Stimulated activated CD8-positive, alpha-beta memory T cell treated with anti-CD3 and anti-CD28 coated beads, Interleukin-7, amount 100 ng/mL, for 48 hours (primary cell): ENCODE data around the gene PLA2G6.
A peak's percentile ranks its signal among the peaks of the same experiment; 100 is the strongest.

Experiments used
- DNase-seq, 2 donors: peaks; one replicate each; pipeline ENCODE4 v3.0.0-alpha.2; 2020; ENCODE audit warnings: low read depth in 1 of 2; ENCODE audit errors: extremely low read depth in 1 of 2

Gene PLA2G6

DNA sequence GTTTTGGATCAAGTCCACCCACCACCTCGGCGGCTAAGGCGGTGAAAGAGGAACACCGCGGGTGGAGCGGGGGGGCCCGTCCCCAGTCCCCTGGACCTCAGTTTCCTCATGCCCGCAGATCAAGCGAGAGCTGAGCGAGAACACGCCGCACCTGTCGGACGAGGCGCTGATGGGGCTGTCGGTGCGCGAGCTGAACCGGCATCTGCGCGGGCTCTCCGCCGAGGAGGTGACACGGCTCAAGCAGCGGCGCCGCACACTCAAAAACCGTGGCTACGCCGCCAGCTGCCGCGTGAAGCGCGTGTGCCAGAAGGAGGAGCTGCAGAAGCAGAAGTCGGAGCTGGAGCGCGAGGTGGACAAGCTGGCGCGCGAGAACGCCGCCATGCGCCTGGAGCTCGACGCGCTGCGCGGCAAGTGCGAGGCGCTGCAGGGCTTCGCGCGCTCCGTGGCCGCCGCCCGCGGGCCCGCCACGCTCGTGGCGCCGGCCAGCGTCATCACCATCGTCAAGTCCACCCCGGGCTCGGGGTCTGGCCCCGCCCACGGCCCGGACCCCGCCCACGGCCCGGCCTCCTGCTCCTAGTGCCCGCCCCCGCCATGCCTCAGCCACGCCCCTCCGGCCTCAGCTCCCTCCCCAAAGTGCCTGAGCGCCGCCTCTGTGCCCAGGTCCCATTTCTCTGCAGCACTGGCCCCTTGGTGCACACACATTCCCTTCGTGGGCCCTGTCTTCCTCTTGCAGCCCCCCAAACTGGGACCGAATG is 32.8 kb upstream of the PLA2G6 start:
- peak in 1 of 2 donors; percentile 49 for DNase-seq

DNA sequence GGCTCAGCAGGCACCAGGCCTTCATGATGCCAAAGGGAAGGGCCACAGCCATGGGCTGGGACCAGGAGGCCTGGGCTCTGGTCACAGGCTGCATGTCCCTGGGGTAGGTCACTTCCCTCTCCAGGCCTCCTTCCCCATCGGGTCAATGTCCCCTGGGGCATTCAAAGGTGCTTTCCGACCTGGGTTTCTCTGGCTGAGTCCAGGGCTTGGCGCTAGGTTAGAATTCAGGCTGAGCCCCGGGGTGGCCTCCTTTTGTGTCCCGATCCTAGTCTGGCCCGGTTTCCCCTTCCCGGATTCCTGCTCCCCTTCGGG is 32.3 kb upstream of the PLA2G6 start:
- DNase-seq, result no peak

DNA sequence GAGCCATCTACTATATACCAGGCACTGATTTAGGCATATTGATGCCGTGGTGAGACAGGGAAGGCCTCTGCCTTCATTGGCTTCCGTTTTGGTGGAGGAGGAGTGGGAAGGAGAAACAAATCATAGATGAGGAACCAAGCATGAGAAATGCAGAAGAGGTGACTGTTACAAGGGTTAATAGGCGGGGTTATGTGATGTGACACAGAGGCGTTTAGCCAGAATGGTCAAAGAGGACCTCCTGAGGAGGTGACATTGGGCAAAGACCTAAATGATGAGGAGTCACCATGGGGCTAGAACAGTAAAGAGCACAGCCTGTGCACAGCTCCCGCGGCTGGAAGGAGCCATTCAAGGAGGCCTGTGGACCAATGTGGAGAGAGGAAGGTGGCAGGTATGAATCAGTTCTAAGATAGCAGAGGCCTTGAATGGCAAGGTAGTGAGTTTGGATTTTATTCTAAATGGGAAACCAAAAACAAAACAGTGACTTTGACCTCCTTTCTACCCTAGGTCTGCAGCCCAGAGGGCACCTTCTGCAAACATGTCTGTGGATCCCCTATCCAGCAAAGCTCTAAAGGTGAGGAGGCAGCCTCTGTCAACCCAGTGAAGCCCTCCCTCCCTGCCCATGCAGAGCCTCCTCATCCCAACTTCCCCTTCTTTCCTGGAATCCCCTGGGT is 31.8 kb upstream of the PLA2G6 start:
- no peak for DNase-seq

DNA sequence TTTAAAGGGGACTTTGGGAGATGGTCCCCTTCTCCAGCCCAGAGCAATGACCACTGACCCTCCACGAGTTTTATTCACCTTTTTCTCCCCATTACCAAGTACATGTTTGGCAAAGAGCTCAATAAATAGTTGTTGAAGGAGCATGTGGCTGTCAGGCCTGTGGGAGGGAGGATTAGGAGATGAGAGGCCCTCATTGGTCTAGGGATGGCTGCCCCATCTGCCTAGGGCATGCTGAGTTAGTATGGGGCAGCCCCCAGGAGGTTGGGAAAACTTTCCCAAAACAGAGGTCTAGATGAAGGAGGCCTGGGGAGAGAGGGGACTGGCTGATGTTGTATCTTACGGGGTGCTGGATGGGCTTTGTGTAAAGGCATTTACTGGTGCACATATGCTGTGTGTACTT is 30.8 kb upstream of the PLA2G6 start:
- no peak for DNase-seq

DNA sequence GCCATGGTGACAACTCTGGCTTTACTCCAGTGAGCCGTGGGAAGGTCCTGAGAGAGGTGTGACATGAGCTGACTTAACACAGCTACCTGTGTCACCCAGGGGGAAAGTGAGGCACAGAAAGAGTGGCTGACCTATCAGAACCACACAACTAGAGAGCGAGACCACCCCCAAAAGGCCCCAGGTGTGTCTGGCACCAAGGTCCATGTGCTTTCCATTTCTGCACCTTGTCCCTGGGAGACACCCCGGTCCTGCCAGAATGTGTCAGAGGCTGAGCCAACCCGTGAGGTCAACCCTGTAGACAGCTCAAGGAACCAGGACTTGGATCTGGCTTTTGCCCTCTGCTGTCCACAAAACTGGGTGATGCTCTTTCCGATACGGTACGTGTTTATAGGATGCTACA is 29.9 kb upstream of the PLA2G6 start:
- no peak for DNase-seq

DNA sequence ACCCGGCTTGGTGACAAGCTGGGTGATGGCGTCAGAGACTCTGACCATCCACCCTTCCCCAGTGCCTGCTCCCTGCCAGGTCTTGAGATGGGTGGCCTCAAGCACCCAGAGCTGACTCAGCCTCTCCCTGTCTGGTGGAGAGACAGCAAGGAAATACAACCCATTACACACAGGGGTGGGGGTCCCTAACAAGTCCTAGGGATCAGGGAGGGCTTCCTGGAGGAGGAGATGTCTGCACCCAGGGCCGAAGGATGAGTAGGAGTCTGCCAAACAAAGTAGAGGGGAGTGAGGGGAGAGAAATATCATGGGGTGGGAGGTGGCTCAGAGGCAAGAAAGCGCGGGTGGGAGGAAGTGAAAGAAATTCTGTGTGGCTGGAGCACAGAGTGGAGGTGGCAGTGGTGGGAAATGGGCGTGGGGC is 26.9 kb upstream of the PLA2G6 start:
- no peak for DNase-seq

DNA sequence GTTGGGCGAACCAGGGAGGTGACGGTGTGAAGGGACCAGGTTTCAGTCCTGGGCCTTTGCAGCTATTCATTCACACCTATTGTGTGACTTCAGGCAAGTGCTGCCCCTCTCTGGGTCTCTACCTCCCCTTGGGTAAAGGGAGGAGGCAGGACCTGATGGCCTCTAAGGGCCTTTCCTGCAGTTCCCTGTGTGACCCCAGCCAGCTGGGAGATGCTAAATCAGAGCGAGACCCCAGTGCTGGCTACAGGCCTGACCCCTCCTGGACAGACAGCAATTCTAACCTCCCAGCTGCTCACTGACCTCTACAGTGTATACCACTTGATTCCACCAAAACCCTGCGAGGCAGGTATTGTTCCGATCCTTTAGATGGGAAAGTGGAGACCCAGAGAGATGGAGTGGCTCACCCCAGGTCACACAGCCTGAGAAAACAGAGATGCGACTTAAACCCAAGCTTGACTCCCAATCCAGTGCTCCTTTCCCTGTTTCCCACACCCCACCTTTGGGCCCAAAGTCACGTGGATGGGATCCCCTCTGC is 26.3 kb upstream of the PLA2G6 start:
- no peak for DNase-seq

DNA sequence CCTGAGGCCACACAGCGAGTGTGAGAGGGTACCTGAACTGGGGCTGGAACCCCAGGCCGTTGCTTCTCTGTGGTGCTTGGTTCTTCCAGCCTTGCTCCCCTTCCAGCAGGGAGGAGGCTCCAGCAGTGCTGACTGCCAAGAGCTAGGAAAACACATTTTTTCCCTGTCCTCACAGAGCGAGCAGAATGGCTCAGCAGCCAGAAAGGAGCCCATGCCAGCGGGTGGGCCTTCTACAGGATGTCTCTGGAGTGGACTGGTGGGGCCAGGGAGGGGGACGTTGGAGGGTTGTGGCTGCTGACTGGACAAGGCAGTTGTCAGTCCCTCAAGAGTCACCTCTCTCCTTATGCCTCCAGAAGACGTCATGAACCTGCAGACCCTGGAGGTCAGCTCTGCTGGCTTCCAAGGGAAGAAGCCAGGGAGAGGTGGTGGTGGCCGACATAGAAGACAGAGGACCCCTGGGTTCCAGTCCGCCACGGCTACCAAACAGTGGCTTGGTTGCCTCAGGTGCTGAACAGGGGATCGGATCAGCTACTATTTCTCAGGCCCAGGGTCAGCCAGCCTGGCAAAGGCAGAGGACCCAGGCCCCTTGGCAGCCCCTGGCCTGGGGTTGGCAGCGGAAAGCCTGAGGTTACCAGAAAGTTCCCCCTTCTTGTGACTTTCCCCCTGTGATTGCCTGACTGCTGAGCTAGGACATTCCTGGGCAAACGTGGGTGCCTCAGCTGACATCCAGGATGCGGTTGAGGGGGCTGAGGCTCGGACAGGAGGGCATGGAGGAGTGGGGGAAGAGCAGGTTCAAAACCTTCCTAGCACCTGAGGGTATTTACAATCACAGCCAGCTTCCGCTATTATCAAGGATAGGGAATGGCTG is 23.9 kb upstream of the PLA2G6 start:
- DNase-seq, result no peak

DNA sequence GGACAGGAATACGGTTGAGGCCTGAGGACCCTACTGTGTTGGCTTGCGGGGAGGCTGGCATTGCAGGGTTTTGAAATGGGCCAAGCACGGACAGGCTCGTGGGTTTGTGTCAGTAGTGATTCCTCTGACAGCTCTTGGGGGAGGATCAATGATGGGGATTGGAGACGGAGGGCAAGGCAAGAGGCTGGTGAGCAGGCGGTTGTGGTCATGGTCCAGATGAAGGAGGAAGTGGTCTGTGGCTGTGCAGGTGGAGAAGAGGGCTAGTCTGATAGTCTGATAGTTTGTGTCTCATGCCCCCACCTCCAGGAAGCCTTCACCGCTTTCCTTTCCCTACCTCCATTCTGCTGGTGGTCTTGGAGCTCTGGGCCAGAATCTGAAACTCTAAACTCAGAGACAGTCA is 23.2 kb upstream of the PLA2G6 start:
- no peak for DNase-seq

DNA sequence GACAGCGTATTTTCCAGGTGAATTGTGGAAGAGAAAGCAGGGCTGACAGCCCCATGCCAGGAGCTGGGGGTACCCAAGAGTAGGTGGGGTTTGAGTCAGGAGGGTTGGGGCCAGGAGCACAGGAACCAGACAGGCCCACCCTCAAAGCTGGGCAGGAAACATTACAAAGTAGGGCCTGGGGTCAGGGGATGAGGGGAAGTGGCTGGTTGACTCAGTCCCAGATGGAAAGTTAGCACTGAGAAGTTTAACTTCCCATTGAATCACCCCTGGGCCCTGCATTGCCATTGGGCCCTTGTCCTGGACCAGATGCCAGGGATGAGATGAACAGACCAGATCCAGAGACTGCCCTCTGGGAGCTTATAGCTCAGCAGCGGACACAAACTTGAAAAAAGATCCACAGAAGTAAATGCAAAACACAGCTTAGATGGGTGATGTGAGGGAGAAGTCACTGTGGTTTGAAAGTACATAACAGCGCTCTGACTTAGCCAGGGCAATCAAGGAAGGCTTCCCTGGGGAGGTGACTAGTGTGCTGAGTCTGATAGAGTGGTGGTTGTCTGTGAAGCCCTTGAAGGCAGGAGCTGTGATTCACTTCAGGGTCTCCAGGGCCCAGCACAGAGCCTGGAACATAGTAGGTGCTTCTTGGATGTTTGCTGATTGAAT is 22.4 kb upstream of the PLA2G6 start:
- DNase-seq, result no peak

DNA sequence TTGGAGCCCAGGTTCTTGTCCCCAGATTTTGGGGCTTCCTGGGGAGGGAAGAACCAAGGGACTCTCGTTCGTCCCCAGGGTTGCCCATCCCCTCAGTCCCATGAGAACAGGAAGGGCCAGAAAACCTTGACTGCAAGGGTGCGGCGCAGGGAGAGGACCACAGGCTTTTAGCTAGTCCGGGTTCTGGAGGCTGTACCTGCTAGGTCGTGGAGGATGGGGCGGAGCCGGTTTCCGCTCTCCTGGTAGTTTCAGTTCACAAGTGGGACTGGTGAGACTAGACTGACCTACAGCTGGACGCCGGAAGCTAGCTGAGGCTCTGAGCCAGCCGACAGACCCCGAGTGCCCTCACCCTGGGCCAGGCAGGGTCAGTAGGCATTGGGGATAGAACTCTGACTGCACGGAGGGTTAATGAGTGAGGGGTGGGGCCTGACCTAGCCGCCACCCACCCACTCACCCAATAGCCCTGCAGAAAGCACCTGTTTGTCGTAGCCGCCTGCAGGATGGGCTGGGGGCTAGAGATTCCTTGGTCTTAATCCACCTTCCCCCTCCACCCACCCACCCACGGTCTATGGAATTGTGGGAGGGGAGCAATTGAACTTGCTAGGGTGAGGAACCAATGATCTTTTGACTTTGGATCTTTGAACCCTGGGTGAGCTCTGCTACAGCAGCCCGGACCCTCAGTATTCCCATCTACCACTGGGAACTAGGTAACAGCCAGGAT is 21.6 kb upstream of the PLA2G6 start:
- no peak for DNase-seq

DNA sequence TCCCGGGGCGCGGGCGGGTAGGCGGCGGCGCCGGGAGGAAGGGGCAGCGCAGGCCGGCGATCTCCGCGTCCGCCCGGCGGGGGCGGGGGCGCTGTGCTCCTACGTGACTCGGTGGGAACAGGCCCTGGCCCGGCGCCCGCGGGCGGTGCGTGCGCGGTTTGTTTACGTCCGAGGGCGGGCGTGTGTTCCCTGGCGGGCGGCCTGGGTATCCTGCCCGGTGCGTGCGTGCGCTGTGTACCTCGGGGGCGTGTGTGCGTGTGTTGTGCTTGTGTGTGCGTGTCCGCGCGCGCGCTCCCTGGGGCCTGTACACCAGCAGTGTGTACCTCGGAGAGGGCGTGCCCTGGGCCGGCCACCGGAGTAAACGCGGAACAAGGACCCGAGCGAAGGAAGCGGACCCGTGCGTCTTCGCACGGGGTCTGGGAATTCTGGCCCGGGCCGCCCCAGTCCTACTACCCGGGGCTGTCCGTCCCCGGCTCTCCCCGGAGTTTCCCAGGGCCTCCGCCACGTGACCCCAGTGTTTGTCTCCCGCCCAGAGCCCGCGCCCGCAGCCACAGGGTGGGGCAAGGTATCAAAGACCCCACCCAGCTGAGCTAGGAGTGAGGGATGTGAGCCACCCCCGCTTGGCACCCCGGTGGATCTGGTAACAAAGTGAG is 20.9 kb upstream of the PLA2G6 start:
- DNase-seq, result no peak

DNA sequence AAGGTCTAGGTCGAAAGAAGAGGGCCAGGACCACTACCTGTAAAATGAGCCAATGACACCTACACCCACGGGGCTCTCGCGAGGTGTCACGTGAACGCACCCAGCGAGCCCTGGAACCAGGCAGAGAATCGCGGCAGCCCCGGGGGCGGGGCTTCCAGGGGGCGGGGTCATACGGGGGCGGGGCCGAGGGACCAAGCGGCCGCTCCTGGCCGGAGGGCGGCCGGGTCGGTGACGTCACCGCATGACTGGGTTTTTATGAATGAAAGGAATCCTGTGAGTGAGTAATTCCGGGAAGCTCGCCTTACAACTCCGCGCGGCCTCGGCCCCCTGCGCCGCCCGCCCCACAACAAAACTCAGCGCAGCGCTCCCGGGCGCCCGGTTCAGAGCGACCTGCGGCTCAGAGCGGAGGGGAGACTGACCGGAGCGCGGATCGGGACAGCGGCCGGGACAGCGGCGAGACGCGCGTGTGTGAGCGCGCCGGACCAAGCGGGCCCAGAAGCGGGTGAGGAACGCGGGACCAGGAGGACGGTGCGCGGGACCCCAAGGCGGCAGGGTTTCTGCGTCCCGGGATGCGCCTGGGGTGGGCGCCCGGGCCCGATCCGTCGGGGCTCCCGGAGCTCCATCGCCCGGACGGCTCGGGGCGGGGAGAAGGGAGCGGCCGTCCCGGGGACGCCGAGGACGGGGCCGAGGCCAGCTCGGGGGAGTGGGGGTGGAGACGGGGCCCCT is 20.2 kb upstream of the PLA2G6 start, which contains the start of gene MAFF:
MAFF (plus strand) TSS at position 284 of the 726 bp plus-strand sequence. CDS start 11,860 bp downstream, outside the sequence.
- DNase-seq, result peak; percentile 88 to 93

DNA sequence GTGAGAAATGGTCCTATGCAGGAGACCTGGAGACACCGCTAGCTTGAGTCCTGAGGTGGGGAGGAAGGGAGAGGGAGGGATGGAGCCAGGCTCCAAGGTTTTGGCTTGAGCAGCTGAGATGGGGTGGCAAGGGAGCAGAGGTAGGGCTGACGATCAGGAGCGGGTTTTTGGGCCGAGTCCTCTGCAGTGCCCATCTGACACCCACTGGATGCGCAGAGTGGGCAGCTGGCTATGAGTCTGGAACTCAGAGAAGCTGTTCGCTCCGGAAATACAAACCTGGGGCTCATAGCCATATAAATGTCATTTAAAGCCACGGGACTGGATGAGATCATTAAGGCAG is 19.7 kb upstream of the PLA2G6 start:
- no peak for DNase-seq

DNA sequence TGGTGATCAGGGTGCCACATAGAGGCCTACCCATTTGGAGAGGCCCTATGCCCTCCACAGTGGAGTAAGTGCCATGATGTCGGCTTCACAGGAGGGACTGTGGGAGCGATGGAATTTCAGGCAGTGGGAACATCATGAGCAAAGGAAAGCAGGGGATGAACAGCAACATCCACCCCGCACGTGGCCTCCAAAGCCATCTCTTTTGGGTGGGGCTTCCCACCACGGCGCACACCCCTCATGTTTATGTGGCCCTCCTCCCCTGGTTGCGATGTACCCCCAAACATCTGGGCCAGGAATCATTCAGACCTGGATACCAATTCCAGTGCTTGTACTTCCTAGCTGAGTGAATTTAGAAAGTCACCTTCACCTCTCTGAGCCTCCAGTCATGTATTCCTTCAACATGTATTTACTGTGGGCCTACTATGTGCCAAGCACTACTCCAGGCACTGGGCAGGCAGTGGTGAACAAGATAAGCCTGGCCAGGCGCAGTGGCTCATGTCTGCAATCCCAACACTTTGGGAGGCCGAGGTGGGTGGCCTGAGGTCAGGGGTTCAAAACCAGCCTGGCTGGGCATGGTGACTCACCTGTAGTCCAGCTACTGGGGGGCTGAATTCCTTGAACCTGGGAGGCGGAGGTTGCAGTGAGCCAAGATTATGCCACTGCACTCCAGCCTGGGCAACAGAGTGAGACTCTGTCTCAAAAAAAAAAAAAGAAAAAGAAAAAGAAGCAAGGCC is 18.4 kb upstream of the PLA2G6 start:
- DNase-seq, result no peak

DNA sequence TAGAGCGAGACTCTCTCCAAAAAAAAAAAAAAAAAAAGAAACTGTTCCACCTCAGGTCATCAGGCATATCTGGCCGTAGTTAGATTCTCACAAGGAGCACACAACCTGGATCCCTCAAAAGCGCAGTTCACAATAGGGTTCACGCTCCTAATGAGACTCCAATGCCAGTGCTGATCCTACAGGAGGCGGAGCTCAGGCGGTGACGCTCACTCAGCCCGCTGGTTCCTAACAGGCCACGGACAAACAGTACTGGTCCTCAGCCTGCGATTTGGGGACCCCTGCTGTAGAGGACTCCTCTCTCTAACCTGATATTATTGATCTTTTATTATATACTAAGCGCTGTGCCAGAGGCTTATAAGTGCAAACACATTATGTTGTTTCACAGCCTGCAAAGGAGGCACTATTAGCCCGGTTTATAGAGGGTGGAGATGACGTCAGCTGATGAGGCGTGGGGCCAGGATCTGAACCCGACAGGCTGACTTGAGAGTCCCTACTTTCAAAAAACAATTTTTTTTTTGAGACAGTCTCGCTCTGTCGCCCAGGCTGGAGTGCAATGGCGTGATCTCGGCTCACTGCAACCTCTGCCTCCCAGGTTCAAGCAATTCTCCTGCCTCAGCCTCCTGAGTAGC is 15.3 kb upstream of the PLA2G6 start:
- DNase-seq, result no peak

DNA sequence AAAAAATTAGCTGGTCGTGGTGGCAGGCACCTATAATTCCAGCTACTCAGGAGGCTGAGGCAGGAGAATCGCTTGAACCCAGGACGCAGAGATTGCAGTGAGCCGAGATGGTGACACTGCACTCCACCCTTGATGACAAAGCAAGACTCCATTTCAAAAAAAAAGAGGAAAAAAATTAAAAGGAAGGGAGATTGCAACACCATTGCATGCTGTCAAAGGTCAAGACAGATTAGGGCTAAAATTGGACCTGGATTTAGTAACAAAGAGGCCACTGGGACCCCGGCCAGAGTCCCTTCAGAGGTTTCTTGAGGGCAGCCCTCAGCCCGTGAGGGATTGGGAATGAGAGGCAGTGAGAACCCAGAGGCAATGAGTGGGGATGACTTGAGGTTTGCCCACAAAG is 11.9 kb upstream of the PLA2G6 start:
- no peak for DNase-seq

DNA sequence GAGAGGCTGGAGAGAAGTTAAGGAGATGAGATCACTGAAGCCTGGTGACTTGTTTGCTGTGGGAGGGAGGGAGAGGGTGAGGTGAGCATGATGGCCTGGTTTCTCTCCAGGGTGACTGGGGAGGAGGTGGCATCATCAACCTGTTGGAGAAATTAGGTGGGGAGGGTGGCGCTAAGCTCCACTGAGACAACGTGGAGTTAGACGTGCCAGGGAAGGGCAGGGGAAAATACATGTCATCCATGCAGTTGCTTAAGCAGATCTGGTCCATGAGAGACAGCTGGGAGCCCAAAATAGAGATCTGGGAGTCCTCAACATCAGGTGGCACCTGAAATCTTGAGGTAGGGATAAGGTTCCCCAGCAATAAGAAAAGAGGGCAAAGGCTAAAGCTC is 10.8 kb upstream of the PLA2G6 start:
- DNase-seq, result no peak
